SK-N-SH (cell line): ENCODE results near the gene SZRD1.

Experiments used
- EP300 ChIP-seq, 2 experiments: IDR thresholded peaks; 2 replicates each; pipeline versions ENCODE4 v1.4.0 to v1.6.1; 2012; ENCODE audit warnings: borderline replicate concordance in 1 of 2, low read depth in 1 of 2, low read length in 1 of 2
- FOXJ3 ChIP-seq: sonication (generic); formaldehyde crosslinking; IDR thresholded peaks from 2 replicates; pipeline ENCODE4 v1.5.1; 2020; ENCODE audit warnings: mild to moderate bottlenecking, missing genetic modification reagents
- GATA2 ChIP-seq: sonication (generic); formaldehyde crosslinking; IDR thresholded peaks from 2 replicates; pipeline ENCODE4 v1.5.0; 2020; ENCODE audit warnings: mild to moderate bottlenecking, missing genetic modification reagents
- JUND ChIP-seq: IDR thresholded peaks from 2 replicates; pipeline ENCODE4 v1.4.0; 2012
- POLR2AphosphoS5 ChIP-seq: IDR thresholded peaks from 2 replicates; pipeline ENCODE4 v1.6.1; 2012; ENCODE audit warnings: low read depth, low read length
- RCOR1 ChIP-seq: fragments of 150-350 bp; IDR thresholded peaks from 2 replicates; pipeline ENCODE4 v1.6.1; 2017; ENCODE audit warnings: antibody characterized with exemption, low read length
- SIN3A ChIP-seq: IDR thresholded peaks from 2 replicates; pipeline ENCODE4 v1.6.1; 2012; ENCODE audit warnings: low read depth, mild to moderate bottlenecking, low read length, moderate library complexity, borderline replicate concordance
- SMC3 ChIP-seq: IDR thresholded peaks from 2 replicates; pipeline ENCODE4 v1.6.1; 2012; ENCODE audit warnings: low read depth, low read length, improper control_type of control experiment
- YY1 ChIP-seq: IDR thresholded peaks from 2 replicates; pipeline ENCODE4 v1.4.0; 2012; ENCODE audit warnings: low read depth, mild to moderate bottlenecking
- TF ChIP-seq, protein P1 (sequence below): IDR thresholded peaks from 2 replicates; pipeline ENCODE4 v1.6.1; 2012; ENCODE audit warnings: mild to moderate bottlenecking, low read depth, low read length, moderate library complexity
- TF ChIP-seq, protein P2 (sequence below): fragments of 200-600 bp; sonication (generic); IDR thresholded peaks from 2 replicates; pipeline ENCODE4 v1.6.1; 2017; ENCODE audit warnings: antibody characterized with exemption, mild to moderate bottlenecking, moderate library complexity
- TF ChIP-seq, protein P3 (sequence below): IDR thresholded peaks from 2 replicates; pipeline ENCODE4 v1.4.0; 2012; ENCODE audit warnings: low read depth
- TF ChIP-seq, protein P4 (sequence below): IDR thresholded peaks from 2 replicates; pipeline ENCODE4 v1.4.0; 2012; ENCODE audit warnings: low read depth, borderline replicate concordance

DNA sequence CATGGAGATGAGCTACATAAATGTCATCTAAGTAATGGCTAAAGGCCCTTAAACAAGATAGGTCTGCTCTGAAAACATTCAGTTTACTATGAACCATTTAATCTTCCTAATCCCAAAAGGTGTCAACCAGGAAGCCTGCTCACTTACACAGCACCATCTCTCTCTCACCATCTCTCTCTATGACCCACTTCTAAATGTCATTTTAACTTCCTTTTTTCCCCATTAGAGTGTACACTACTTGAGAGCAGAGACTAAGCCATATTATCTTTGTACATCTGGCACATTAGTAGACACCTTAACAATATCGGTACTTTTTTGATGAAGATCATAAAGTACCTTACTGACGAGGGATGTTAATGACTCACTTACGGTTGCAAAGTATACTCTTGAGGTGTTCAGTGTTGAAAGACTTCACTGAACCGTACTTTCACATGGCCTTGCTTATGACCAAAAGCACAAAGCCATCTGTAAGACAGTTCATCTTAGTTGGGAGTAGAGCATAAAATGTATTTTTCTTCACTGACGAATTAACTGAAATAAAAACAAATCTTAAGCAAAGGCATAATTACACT, 40.1 kb upstream of the SZRD1 start:
- TF ChIP-seq, protein P1, sequence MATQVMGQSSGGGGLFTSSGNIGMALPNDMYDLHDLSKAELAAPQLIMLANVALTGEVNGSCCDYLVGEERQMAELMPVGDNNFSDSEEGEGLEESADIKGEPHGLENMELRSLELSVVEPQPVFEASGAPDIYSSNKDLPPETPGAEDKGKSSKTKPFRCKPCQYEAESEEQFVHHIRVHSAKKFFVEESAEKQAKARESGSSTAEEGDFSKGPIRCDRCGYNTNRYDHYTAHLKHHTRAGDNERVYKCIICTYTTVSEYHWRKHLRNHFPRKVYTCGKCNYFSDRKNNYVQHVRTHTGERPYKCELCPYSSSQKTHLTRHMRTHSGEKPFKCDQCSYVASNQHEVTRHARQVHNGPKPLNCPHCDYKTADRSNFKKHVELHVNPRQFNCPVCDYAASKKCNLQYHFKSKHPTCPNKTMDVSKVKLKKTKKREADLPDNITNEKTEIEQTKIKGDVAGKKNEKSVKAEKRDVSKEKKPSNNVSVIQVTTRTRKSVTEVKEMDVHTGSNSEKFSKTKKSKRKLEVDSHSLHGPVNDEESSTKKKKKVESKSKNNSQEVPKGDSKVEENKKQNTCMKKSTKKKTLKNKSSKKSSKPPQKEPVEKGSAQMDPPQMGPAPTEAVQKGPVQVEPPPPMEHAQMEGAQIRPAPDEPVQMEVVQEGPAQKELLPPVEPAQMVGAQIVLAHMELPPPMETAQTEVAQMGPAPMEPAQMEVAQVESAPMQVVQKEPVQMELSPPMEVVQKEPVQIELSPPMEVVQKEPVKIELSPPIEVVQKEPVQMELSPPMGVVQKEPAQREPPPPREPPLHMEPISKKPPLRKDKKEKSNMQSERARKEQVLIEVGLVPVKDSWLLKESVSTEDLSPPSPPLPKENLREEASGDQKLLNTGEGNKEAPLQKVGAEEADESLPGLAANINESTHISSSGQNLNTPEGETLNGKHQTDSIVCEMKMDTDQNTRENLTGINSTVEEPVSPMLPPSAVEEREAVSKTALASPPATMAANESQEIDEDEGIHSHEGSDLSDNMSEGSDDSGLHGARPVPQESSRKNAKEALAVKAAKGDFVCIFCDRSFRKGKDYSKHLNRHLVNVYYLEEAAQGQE: no peak
- TF ChIP-seq, protein P2, sequence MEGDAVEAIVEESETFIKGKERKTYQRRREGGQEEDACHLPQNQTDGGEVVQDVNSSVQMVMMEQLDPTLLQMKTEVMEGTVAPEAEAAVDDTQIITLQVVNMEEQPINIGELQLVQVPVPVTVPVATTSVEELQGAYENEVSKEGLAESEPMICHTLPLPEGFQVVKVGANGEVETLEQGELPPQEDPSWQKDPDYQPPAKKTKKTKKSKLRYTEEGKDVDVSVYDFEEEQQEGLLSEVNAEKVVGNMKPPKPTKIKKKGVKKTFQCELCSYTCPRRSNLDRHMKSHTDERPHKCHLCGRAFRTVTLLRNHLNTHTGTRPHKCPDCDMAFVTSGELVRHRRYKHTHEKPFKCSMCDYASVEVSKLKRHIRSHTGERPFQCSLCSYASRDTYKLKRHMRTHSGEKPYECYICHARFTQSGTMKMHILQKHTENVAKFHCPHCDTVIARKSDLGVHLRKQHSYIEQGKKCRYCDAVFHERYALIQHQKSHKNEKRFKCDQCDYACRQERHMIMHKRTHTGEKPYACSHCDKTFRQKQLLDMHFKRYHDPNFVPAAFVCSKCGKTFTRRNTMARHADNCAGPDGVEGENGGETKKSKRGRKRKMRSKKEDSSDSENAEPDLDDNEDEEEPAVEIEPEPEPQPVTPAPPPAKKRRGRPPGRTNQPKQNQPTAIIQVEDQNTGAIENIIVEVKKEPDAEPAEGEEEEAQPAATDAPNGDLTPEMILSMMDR: no peak
- TF ChIP-seq POLR2AphosphoS5: no peak
- no peak for TF ChIP-seq SMC3
- TF ChIP-seq, protein P3, sequence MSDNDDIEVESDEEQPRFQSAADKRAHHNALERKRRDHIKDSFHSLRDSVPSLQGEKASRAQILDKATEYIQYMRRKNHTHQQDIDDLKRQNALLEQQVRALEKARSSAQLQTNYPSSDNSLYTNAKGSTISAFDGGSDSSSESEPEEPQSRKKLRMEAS: no peak
- no peak for TF ChIP-seq JUND
- TF ChIP-seq, protein P4, sequence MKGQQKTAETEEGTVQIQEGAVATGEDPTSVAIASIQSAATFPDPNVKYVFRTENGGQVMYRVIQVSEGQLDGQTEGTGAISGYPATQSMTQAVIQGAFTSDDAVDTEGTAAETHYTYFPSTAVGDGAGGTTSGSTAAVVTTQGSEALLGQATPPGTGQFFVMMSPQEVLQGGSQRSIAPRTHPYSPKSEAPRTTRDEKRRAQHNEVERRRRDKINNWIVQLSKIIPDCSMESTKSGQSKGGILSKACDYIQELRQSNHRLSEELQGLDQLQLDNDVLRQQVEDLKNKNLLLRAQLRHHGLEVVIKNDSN: no peak
- no peak for TF ChIP-seq YY1
- no peak for TF ChIP-seq RCOR1
- TF ChIP-seq SIN3A: no peak
- TF ChIP-seq FOXJ3 (CRISPR knock-in tag): no peak
- TF ChIP-seq GATA2 (CRISPR knock-in tag): no peak
- TF ChIP-seq EP300 (IDR thresholded peaks at IDR 0.05; ENCODE audit: borderline replicate concordance in 1 of 2, low read depth in 1 of 2, low read length in 1 of 2): no peak
